ENCODE measurements around the gene ZNF641. TPM values are rescaled to one million over a fixed set of nuclear protein-coding genes. Genes with fewer than 3 reads are reported as not detected.

The ZNF641 gene
- total RNA-seq, 3 donors from 2014 or later: 12.9 to 20.7 (median 13.5) TPM

DNA sequence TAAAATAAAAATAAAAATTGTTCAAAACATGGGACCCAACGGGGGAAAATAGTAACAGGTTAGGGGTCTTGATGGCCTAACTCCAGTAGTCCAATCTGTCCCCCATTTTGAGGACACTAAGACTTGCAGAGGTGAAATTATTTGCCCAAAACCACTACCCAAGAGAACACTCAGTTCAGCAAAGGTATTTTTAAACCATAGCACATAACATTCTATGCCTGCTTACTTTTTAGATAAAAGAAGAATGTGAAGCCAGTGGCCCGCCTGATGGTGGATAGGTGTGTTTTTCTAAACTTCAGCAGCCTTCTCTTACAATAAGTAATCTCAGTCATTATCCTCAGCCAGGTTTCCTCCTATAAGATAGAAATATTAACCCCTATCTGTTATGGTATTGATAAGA lies 45.5 kb downstream of the ZNF641 start:
- ATAC-seq (no peak), DNase-seq (no peak)
- Histone ChIP-seq H3K4me3 (no peak overlapping the region), H3K9me3 (no peaks in the 10 kb centered on the region), H3K4me1 (ENCODE audit: low read depth) (no peaks in the 10 kb centered on the region), H3K36me3 (ENCODE audit: low read depth) (no peaks in the 10 kb centered on the region)
- intact Hi-C loops (cut with DNase I, micrococcal nuclease): no loop called here
- TF ChIP-seq, protein P1, sequence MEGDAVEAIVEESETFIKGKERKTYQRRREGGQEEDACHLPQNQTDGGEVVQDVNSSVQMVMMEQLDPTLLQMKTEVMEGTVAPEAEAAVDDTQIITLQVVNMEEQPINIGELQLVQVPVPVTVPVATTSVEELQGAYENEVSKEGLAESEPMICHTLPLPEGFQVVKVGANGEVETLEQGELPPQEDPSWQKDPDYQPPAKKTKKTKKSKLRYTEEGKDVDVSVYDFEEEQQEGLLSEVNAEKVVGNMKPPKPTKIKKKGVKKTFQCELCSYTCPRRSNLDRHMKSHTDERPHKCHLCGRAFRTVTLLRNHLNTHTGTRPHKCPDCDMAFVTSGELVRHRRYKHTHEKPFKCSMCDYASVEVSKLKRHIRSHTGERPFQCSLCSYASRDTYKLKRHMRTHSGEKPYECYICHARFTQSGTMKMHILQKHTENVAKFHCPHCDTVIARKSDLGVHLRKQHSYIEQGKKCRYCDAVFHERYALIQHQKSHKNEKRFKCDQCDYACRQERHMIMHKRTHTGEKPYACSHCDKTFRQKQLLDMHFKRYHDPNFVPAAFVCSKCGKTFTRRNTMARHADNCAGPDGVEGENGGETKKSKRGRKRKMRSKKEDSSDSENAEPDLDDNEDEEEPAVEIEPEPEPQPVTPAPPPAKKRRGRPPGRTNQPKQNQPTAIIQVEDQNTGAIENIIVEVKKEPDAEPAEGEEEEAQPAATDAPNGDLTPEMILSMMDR (IDR thresholded peaks at IDR 0.05): no peak

DNA sequence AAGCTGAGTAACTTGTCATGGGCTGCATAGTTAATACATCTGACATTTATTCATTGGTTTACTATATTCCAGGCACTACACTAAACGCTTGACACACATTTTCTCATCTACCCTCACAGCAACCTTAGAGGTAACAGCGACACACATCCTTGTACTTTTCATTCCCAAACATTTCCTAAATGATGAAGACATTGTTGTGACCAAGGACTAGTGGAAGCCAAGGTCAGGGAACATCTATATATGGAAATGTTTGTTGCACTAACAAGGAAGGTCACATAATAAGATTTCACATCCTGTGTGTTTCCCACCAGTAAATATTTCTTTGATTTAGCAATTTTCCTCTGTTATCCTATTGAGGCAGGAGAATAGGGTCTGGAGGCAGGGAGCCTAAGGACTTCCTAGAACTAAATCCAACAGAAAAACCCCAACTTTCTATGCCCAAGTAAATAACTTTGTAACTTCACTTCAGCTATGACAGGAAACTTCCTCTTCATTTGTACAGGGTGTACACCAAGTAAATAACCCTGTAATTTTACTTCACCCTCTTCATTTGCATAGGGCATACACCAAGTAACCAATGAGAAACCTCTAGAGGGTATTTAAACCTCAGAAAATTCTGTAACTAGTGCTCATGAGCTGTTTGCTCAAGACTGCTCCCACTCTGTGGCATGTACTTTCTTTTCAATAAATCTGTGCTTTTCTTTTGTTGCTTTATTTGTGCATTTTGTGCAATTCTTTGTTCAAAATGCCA lies 48.4 kb downstream of the ZNF641 start:
- TF ChIP-seq, protein P1 (IDR thresholded peaks at IDR 0.05): no peak
- DNase-seq (no peak), ATAC-seq (peak; percentile 53)
- Histone ChIP-seq H3K4me3 (no peak overlapping the region), H3K9me3 (no peaks in the 10 kb centered on the region), H3K4me1 (ENCODE audit: low read depth) (no peaks in the 10 kb centered on the region), H3K36me3 (ENCODE audit: low read depth) (no peaks in the 10 kb centered on the region)
- intact Hi-C loops (cut with DNase I, micrococcal nuclease): no loop called here

DNA sequence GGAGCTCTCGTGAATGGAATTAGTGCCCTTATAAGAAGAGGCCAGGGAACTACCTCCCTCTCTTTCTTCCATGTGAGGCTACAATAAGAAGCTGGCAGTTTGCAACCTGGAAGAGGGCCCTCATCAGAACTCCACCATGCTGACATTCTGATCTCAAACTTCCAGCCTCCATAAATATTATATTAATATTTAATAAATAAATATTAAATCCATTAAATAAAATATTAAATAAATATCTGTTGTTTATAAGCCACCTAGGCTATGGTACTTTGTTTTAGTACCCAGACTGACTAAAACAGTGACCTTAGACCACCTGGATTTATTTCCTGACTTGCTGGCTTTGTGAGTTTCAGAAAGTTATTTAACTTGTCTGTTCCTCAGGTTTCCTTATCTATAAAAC lies 49.9 kb downstream of the ZNF641 start:
- TF ChIP-seq, protein P1 (IDR thresholded peaks at IDR 0.05): no peak
- no peak for ATAC-seq
- no peak for DNase-seq
- intact Hi-C loops (cut with DNase I, micrococcal nuclease): no loop called here
- Histone ChIP-seq H3K36me3 (ENCODE audit: low read depth) (no peaks in the 10 kb centered on the region), H3K9me3 (no peaks in the 10 kb centered on the region), H3K4me3 (no peak overlapping the region), H3K4me1 (ENCODE audit: low read depth) (no peaks in the 10 kb centered on the region)

DNA sequence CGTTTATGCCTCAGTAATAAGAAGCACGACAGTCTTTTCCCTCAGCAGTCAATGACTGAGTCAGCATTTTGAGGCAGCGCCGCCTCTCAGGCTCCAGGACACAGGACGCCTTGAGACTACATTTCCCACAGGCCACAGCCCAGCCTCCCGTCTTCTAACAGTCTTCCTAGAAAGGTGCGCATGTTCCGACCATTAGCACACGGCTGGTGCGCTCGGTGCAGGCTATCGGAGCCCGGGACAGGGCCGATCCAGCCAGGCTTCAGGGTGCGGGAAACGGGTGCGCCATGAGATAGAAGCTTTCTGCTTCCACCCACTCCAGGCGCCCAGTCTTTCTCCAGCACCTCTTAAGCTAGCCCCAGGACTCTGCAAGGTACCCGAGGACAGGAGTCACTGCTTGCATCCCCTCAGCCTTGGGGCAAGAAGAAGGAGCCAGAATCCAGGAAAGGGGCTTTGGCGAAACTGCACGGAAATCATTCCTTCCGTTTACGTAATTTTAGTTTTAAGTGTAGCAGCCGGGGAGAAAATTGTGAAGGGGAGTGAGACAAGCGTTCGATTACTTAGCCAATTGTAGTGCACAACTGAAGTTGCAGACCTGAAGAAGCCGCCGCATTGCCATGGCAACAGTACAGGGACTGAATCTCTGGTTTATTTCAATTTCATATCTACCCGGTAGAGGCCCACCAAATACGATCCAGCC lies 54.0 kb downstream of the ZNF641 start:
- peak; percentile 100 for ATAC-seq
- H3K36me3 ChIP-seq (ENCODE audit: low read depth): no peaks in the 10 kb centered on the region
- DNase-seq: peak; percentile 75 to 85 (median 79)
- TF ChIP-seq, protein P1 (IDR thresholded peaks at IDR 0.05): no peak
- H3K4me1 ChIP-seq (ENCODE audit: low read depth): no peaks in the 10 kb centered on the region
- H3K4me3 ChIP-seq: no peak overlapping the region
- no peaks in the 10 kb centered on the region for H3K9me3 ChIP-seq
- intact Hi-C loops (cut with DNase I, micrococcal nuclease): no loop called here

DNA sequence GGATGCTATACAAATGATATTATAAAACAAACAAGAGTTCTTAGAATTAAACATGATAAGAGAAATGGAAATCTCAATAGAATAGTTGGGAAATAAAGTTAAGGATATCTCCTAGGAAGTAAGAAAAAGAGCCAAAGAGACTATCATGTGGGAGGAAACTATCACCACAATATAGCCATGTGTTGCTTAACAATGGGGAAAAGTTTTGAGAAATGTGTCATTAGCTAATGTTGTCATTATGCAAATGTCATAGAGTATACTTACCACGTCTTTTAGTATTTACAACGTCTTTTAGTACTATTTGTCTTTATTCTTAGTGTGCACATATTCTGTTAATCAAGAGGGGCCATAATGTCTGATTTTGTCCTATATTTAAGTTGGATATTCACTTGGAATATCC lies 58.7 kb downstream of the ZNF641 start:
- no peaks in the 10 kb centered on the region for H3K4me1 ChIP-seq (ENCODE audit: low read depth)
- intact Hi-C loops (cut with DNase I, micrococcal nuclease): no loop called here
- TF ChIP-seq, protein P1 (IDR thresholded peaks at IDR 0.05): no peak
- no peak overlapping the region for H3K4me3 ChIP-seq
- H3K36me3 ChIP-seq (ENCODE audit: low read depth): no peaks in the 10 kb centered on the region
- DNase-seq (no peak), ATAC-seq (no peak)
- H3K9me3 ChIP-seq: no peaks in the 10 kb centered on the region
